Neural progenitor cell (in vitro differentiated cells): Measurements from ENCODE around the gene PDE8B. TPM values are rescaled to one million over a fixed set of nuclear protein-coding genes. Genes with fewer than 3 reads are reported as not detected.

Experiments
- DNase-seq: peaks from one replicate; pipeline ENCODE4 v3.0.0-alpha.2; 2016; ENCODE audit warnings: low spot score
- H2AFZ ChIP-seq: fragments of 200-600 bp; sonication (generic); replicated peaks from 2 replicates; pipeline ENCODE4 v1.6.1; 2016; ENCODE audit warnings: antibody characterized with exemption
- H3F3A ChIP-seq: fragments of 200-600 bp; sonication (generic); 2 replicates; pipeline ENCODE4 v1.6.1; 2016; ENCODE audit warnings: antibody characterized with exemption, low read depth
- H3K27ac ChIP-seq: fragments of 200-600 bp; sonication (generic); 2 replicates; pipeline ENCODE4 v1.5.1; 2016; ENCODE audit warnings: mild to moderate bottlenecking
- H3K27me3 ChIP-seq: fragments of 200-600 bp; sonication (generic); 2 replicates; pipeline ENCODE4 v1.6.1; 2016; ENCODE audit warnings: mild to moderate bottlenecking, moderate library complexity
- H3K36me3 ChIP-seq: fragments of 200-600 bp; sonication (generic); 2 replicates; pipeline ENCODE4 v1.5.1; 2016
- H3K4me1 ChIP-seq: fragments of 200-600 bp; sonication (generic); 2 replicates; pipeline ENCODE4 v1.6.1; 2016; ENCODE audit warnings: mixed run types
- H3K4me2 ChIP-seq: fragments of 200-600 bp; sonication (generic); 2 replicates; pipeline ENCODE4 v1.6.1; 2016
- H3K4me3 ChIP-seq: fragments of 200-600 bp; sonication (generic); 2 replicates; pipeline ENCODE4 v1.5.1; 2016
- H3K79me2 ChIP-seq: fragments of 200-600 bp; sonication (generic); 2 replicates; pipeline ENCODE4 v1.6.1; 2016; ENCODE audit warnings: low read depth
- H3K9ac ChIP-seq: fragments of 200-600 bp; sonication (generic); 2 replicates; pipeline ENCODE4 v1.6.1; 2016
- H3K9me3 ChIP-seq: fragments of 200-600 bp; sonication (generic); 2 replicates; pipeline ENCODE4 v1.5.1; 2016; ENCODE audit warnings: low read depth
- H4K20me1 ChIP-seq: fragments of 200-600 bp; sonication (generic); 2 replicates; pipeline ENCODE4 v1.6.1; 2016; ENCODE audit warnings: low read depth
- H3K27ac Mint-ChIP-seq: 3 replicates; pipeline ENCODE4 v1.8.0; 2021; ENCODE audit warnings: mixed read lengths
- H3K27me3 Mint-ChIP-seq: 2 replicates; pipeline ENCODE4 v1.8.0; 2022; ENCODE audit warnings: low read depth, mild to moderate bottlenecking, inconsistent platforms, moderate library complexity, mixed read lengths; ENCODE audit not compliant: insufficient read depth
- H3K36me3 Mint-ChIP-seq: 3 replicates; pipeline ENCODE4 v1.8.0; 2021; ENCODE audit warnings: mixed read lengths
- H3K4me1 Mint-ChIP-seq: 3 replicates; pipeline ENCODE4 v1.8.0; 2021; ENCODE audit warnings: mixed read lengths
- H3K4me3 Mint-ChIP-seq: 3 replicates; pipeline ENCODE4 v1.8.0; 2021; ENCODE audit warnings: mild to moderate bottlenecking, moderate library complexity, mixed read lengths
- H3K9me3 Mint-ChIP-seq: 3 replicates; pipeline ENCODE4 v1.8.0; 2020; ENCODE audit warnings: mixed read lengths
- EZH2 ChIP-seq: fragments of 200-600 bp; sonication (generic); IDR thresholded peaks from 2 replicates; pipeline ENCODE4 v1.6.1; 2017; ENCODE audit warnings: antibody characterized with exemption, mild to moderate bottlenecking, moderate library complexity
- EZH2phosphoT487 ChIP-seq: fragments of 200-600 bp; sonication (generic); IDR thresholded peaks from 2 replicates; pipeline ENCODE4 v1.6.1; 2017; ENCODE audit warnings: antibody characterized with exemption
- total RNA-seq: library from RNA; depleted of rRNA; stranded (reverse); fragments of >200 nt; gene quantifications from 2 replicates; pipeline ENCODE4 v1.2.3, GENCODE V29; 2015; ENCODE audit warnings: low replicate concordance
- TF ChIP-seq, protein P1 (sequence below): fragments of 200-600 bp; sonication (generic); IDR thresholded peaks from 2 replicates; pipeline ENCODE4 v1.5.1; 2017; ENCODE audit warnings: antibody characterized with exemption, mild to moderate bottlenecking

The PDE8B gene
- total RNA-seq, 1 donor from 2014 or later: 4.3 TPM

GRCh38 chr5:77192441-77193050, 17.9 kb upstream of the PDE8B start:
- Mint-ChIP-seq H3K27ac (no peak overlapping the region), H3K36me3 (peaks cover 3% of the 10 kb centered on the region), H3K4me1 (no peaks in the 10 kb centered on the region), H3K27me3 (no peaks in the 10 kb centered on the region), H3K9me3 (peaks cover 3% of the 10 kb centered on the region), H3K4me3 (no peak overlapping the region)
- H3K4me3 ChIP-seq: no peak overlapping the region
- H3K4me2 ChIP-seq: no peak overlapping the region
- no peaks in the 10 kb centered on the region for H3K36me3 ChIP-seq
- no peak overlapping the region for H2AFZ ChIP-seq
- no peak overlapping the region for H3K9ac ChIP-seq
- no peaks in the 10 kb centered on the region for H3K9me3 ChIP-seq
- no peaks in the 10 kb centered on the region for H3F3A ChIP-seq
- DNase-seq: no peak
- H3K27ac ChIP-seq: no peak overlapping the region
- no peaks in the 10 kb centered on the region for H3K27me3 ChIP-seq
- no peaks in the 10 kb centered on the region for H3K79me2 ChIP-seq
- no peaks in the 10 kb centered on the region for H4K20me1 ChIP-seq
- no peaks in the 10 kb centered on the region for H3K4me1 ChIP-seq
- TF ChIP-seq EZH2: no peak
- no peak for TF ChIP-seq EZH2phosphoT487
- TF ChIP-seq, protein P1, sequence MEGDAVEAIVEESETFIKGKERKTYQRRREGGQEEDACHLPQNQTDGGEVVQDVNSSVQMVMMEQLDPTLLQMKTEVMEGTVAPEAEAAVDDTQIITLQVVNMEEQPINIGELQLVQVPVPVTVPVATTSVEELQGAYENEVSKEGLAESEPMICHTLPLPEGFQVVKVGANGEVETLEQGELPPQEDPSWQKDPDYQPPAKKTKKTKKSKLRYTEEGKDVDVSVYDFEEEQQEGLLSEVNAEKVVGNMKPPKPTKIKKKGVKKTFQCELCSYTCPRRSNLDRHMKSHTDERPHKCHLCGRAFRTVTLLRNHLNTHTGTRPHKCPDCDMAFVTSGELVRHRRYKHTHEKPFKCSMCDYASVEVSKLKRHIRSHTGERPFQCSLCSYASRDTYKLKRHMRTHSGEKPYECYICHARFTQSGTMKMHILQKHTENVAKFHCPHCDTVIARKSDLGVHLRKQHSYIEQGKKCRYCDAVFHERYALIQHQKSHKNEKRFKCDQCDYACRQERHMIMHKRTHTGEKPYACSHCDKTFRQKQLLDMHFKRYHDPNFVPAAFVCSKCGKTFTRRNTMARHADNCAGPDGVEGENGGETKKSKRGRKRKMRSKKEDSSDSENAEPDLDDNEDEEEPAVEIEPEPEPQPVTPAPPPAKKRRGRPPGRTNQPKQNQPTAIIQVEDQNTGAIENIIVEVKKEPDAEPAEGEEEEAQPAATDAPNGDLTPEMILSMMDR: no peak

GRCh38 chr5:77194762-77195161, 15.7 kb upstream of the PDE8B start:
- Mint-ChIP-seq H3K9me3 (peaks cover 7% of the 10 kb centered on the region), H3K27ac (no peak overlapping the region)
- no peak for DNase-seq

GRCh38 chr5:77197840-77198554, 12.5 kb upstream of the PDE8B start:
- Mint-ChIP-seq H3K27me3 (peaks cover 2% of the 10 kb centered on the region), H3K4me1 (no peaks in the 10 kb centered on the region), H3K27ac (no peak overlapping the region), H3K9me3 (peaks cover 7% of the 10 kb centered on the region), H3K36me3 (peaks cover 4% of the 10 kb centered on the region), H3K4me3 (no peak overlapping the region)
- H3F3A ChIP-seq: no peaks in the 10 kb centered on the region
- H3K4me3 ChIP-seq: no peak overlapping the region
- no peaks in the 10 kb centered on the region for H3K4me1 ChIP-seq
- H2AFZ ChIP-seq: no peak overlapping the region
- no peaks in the 10 kb centered on the region for H3K9me3 ChIP-seq
- no peak for DNase-seq
- no peaks in the 10 kb centered on the region for H4K20me1 ChIP-seq
- TF ChIP-seq EZH2phosphoT487 (no peak), EZH2 (no peak)
- TF ChIP-seq, protein P1: no peak
- H3K4me2 ChIP-seq: no peak overlapping the region
- H3K27me3 ChIP-seq: no peaks in the 10 kb centered on the region
- H3K9ac ChIP-seq: no peak overlapping the region
- peaks cover 4% of the 10 kb centered on the region for H3K36me3 ChIP-seq
- H3K27ac ChIP-seq: no peak overlapping the region
- no peaks in the 10 kb centered on the region for H3K79me2 ChIP-seq

More at GRCh38 chr5:77194762-77195161, 15.7 kb upstream of the PDE8B start:
- no peak overlapping the region for H3K4me3 Mint-ChIP-seq
- H3K4me2 ChIP-seq: no peak overlapping the region
- H4K20me1 ChIP-seq: no peaks in the 10 kb centered on the region
- no peaks in the 10 kb centered on the region for H3K79me2 ChIP-seq
- no peaks in the 10 kb centered on the region for H3K27me3 Mint-ChIP-seq
- H3K27me3 ChIP-seq: no peaks in the 10 kb centered on the region
- H3K4me1 ChIP-seq: no peaks in the 10 kb centered on the region
- no peaks in the 10 kb centered on the region for H3K9me3 ChIP-seq
- H3K4me3 ChIP-seq: no peak overlapping the region
- no peak overlapping the region for H3K9ac ChIP-seq
- no peaks in the 10 kb centered on the region for H3K4me1 Mint-ChIP-seq
- H3F3A ChIP-seq: no peaks in the 10 kb centered on the region
- TF ChIP-seq EZH2: no peak
- TF ChIP-seq EZH2phosphoT487: no peak
- TF ChIP-seq, protein P1: no peak
- H3K36me3 Mint-ChIP-seq: peaks cover 4% of the 10 kb centered on the region
- no peak overlapping the region for H2AFZ ChIP-seq
- H3K27ac ChIP-seq: no peak overlapping the region
- peaks cover 4% of the 10 kb centered on the region for H3K36me3 ChIP-seq
